HCT116 (cell line): ENCODE data around the gene CCR7. TPM values are rescaled to one million over a fixed set of nuclear protein-coding genes. Genes with fewer than 3 reads are reported as not detected.

ENCODE experiments used
- ATAC-seq: fragments of 200-7000 bp; cut with Tn5 transposase; 2 replicates; pipeline ENCODE4 v1.9.1; 2020; ENCODE audit warnings: mild to moderate bottlenecking, moderate library complexity
- BruUV-seq: library from RNA; stranded (reverse); fragments of 400-500 nt; replicated peaks from 2 replicates; lab custom pipeline; 2021; lab: Mats Ljungman, UMichigan
- CTCF ChIA-PET: fragments of 300-600 bp; sonication (Branson Sonifier 250); formaldehyde crosslinking; loops from one replicate; lab custom pipeline; 2021; ENCODE audit warnings: antibody characterized with exemption; lab: Charles Lee
- POLR2A ChIA-PET: fragments of 300-600, 350-600 bp; sonication (Branson Sonifier 250); formaldehyde crosslinking; loops from one replicate; lab custom pipeline; 2021; ENCODE audit warnings: antibody characterized with exemption; lab: Charles Lee
- RAD21 ChIA-PET, 2 experiments: fragments of 300-600 bp; sonication (Branson Sonifier 250); formaldehyde crosslinking; loops; one replicate each; lab custom pipeline; 2023; ENCODE audit warnings: low total read pairs in 2 of 2; ENCODE audit not compliant: uncharacterized antibody in 2 of 2, unreplicated experiment in 2 of 2, low non-redundant PET in 1 of 2; lab: Charles Lee
- DNase-seq: peaks from one replicate; pipeline ENCODE4 v3.0.0-alpha.2; 2010; ENCODE audit warnings: low read depth, low spot score
- H2AFZ ChIP-seq: fragments of 200-600 bp; shearing (Covaris generic), sonication (generic); 2 replicates; pipeline ENCODE4 v1.6.1; 2017; ENCODE audit warnings: low read depth, mixed run types, mixed read lengths, antibody characterized with exemption, low read length; ENCODE audit not compliant: poor library complexity, severe bottlenecking
- H3K27ac ChIP-seq: 2 replicates; pipeline ENCODE4 v1.5.1; 2012; ENCODE audit warnings: low read depth, low read length
- H3K27me3 ChIP-seq: fragments of 200-600 bp; sonication (generic); 2 replicates; pipeline ENCODE4 v1.6.1; 2016; ENCODE audit warnings: mixed run types, low read length, mixed read lengths; ENCODE audit not compliant: insufficient read depth
- H3K36me3 ChIP-seq, 2 experiments: fragments of 200-500 bp in 1 of 2; fragments of 200-600 bp in 1 of 2; sonication (Bioruptor generic) in 1 of 2; sonication (generic) in 1 of 2; 2 replicates each; pipeline versions ENCODE4 v1.5.1 to v1.6.1; 2014 to 2016; ENCODE audit warnings: low read length in 2 of 2, inconsistent platforms in 1 of 2, mixed read lengths in 1 of 2, mixed run types in 1 of 2; ENCODE audit not compliant: insufficient read depth in 2 of 2, control insufficient read depth in 1 of 2
- H3K4me1 ChIP-seq, 2 experiments: fragments of 200-600 bp in 1 of 2; sonication (generic) in 1 of 2; 2 replicates each; pipeline versions ENCODE4 v1.5.1 to v1.6.1; 2012 to 2017; ENCODE audit warnings: low read length in 2 of 2, inconsistent platforms in 1 of 2, mild to moderate bottlenecking in 1 of 2, mixed read lengths in 1 of 2, mixed run types in 1 of 2, moderate library complexity in 1 of 2; ENCODE audit not compliant: insufficient read depth in 2 of 2, control insufficient read depth in 1 of 2
- H3K4me2 ChIP-seq: fragments of 200-600 bp; sonication (generic); 2 replicates; pipeline ENCODE4 v1.6.1; 2017; ENCODE audit warnings: mixed run types, low read length, mixed read lengths
- H3K4me3 ChIP-seq, 2 experiments: fragments of 200-600 bp in 1 of 2; sonication (generic) in 1 of 2; replicated peaks in 1 of 2; 2 replicates each; pipeline ENCODE4 v1.5.1; 2011 to 2016; ENCODE audit warnings: low read length in 2 of 2, control low read depth in 1 of 2, low read depth in 1 of 2, mild to moderate bottlenecking in 1 of 2, mixed read lengths in 1 of 2, mixed run types in 1 of 2
- H3K79me2 ChIP-seq: fragments of 200-600 bp; sonication (generic); 2 replicates; pipeline ENCODE4 v1.6.1; 2017; ENCODE audit warnings: mild to moderate bottlenecking, mixed run types, low read length, moderate library complexity, mixed read lengths; ENCODE audit not compliant: insufficient read depth
- H3K9ac ChIP-seq: fragments of 200-600 bp; sonication (generic); 2 replicates; pipeline ENCODE4 v1.6.1; 2016; ENCODE audit warnings: low read length, mixed read lengths
- H3K9me2 ChIP-seq: fragments of 200-600 bp; sonication (generic), shearing (Covaris generic); 2 replicates; pipeline ENCODE4 v1.6.1; 2017; ENCODE audit warnings: mixed run types, mild to moderate bottlenecking, moderate library complexity; ENCODE audit not compliant: insufficient read depth
- H3K9me3 ChIP-seq, 2 experiments: fragments of 200-500 bp in 1 of 2; fragments of 200-600 bp in 1 of 2; sonication (Bioruptor generic) in 1 of 2; sonication (generic) in 1 of 2; 2 replicates each; pipeline ENCODE4 v1.6.1; 2014 to 2017; ENCODE audit warnings: low read length in 2 of 2, mixed read lengths in 2 of 2, inconsistent platforms in 1 of 2, low read depth in 1 of 2, mild to moderate bottlenecking in 1 of 2, mixed run types in 1 of 2, moderate library complexity in 1 of 2; ENCODE audit not compliant: control insufficient read depth in 1 of 2, insufficient read depth in 1 of 2
- H4K20me1 ChIP-seq: fragments of 200-600 bp; sonication (generic), shearing (Covaris generic); 2 replicates; pipeline ENCODE4 v1.6.1; 2017; ENCODE audit warnings: mixed run types, mild to moderate bottlenecking, moderate library complexity; ENCODE audit not compliant: insufficient read depth
- ATF3 ChIP-seq: IDR thresholded peaks from 2 replicates; pipeline ENCODE4 v1.6.1; 2012
- CBX3 ChIP-seq: IDR thresholded peaks from 2 replicates; pipeline ENCODE4 v1.6.1; 2012; ENCODE audit warnings: low read depth
- CEBPB ChIP-seq: IDR thresholded peaks from 2 replicates; pipeline ENCODE4 v1.6.1; 2012; ENCODE audit warnings: low read depth
- CTCF ChIP-seq, 3 experiments: fragments of 200-600 bp in 1 of 3; sonication (generic) in 1 of 3; IDR thresholded peaks in 2 of 3; conservative IDR thresholded peaks in 1 of 3; 2 replicates each; pipeline ENCODE4 v1.5.1; 2012 to 2017; ENCODE audit warnings: low read depth in 2 of 3, low read length in 2 of 3, antibody characterized with exemption in 1 of 3, borderline replicate concordance in 1 of 3, control low read depth in 1 of 3, mild to moderate bottlenecking in 1 of 3, mixed read lengths in 1 of 3, mixed run types in 1 of 3, moderate library complexity in 1 of 3; ENCODE audit not compliant: insufficient read depth in 1 of 3
- EGR1 ChIP-seq: IDR thresholded peaks from 2 replicates; pipeline ENCODE4 v1.6.1; 2012; ENCODE audit warnings: low read depth
- EZH2phosphoT487 ChIP-seq: fragments of 200-600 bp; IDR thresholded peaks from 2 replicates; pipeline ENCODE4 v1.6.1; 2018; ENCODE audit warnings: antibody characterized with exemption, borderline replicate concordance
- FOSL1 ChIP-seq: IDR thresholded peaks from 2 replicates; pipeline ENCODE4 v1.6.1; 2012; ENCODE audit warnings: low read depth
- MAX ChIP-seq: IDR thresholded peaks from 2 replicates; pipeline ENCODE4 v1.6.1; 2012
- POLR2A ChIP-seq: IDR thresholded peaks from 2 replicates; pipeline ENCODE4 v1.7.0; 2011; ENCODE audit warnings: borderline replicate concordance; ENCODE audit not compliant: insufficient read depth, insufficient read length; ENCODE audit errors: extremely low read depth
- REST ChIP-seq: IDR thresholded peaks from 2 replicates; pipeline ENCODE4 v1.6.1; 2012; ENCODE audit warnings: low read depth
- SIN3A ChIP-seq: IDR thresholded peaks from 2 replicates; pipeline ENCODE4 v1.6.1; 2012; ENCODE audit warnings: low read depth
- SP1 ChIP-seq: IDR thresholded peaks from 2 replicates; pipeline ENCODE4 v1.6.1; 2012; ENCODE audit warnings: low read depth
- TCF7L2 ChIP-seq: IDR thresholded peaks from 2 replicates; pipeline ENCODE4 v1.7.0; 2011; ENCODE audit warnings: borderline replicate concordance, inconsistent platforms; ENCODE audit not compliant: insufficient read depth, insufficient read length; ENCODE audit errors: extremely low read depth
- YY1 ChIP-seq: IDR thresholded peaks from 2 replicates; pipeline ENCODE4 v1.6.1; 2011; ENCODE audit warnings: low read length, low read depth, moderate library complexity, mild to moderate bottlenecking; ENCODE audit not compliant: insufficient replicate concordance; ENCODE audit errors: extremely low read depth
- ZBTB33 ChIP-seq: IDR thresholded peaks from 2 replicates; pipeline ENCODE4 v1.6.1; 2011; ENCODE audit warnings: mild to moderate bottlenecking, low read length, moderate library complexity; ENCODE audit not compliant: insufficient replicate concordance; ENCODE audit errors: extremely low read depth
- ZFX ChIP-seq: fragments of 450-650 bp; IDR thresholded peaks from 2 replicates; pipeline ENCODE4 v1.6.1; 2017
- ZNF274 ChIP-seq: fragments of 200-500 bp; sonication (Bioruptor generic); IDR thresholded peaks from 2 replicates; pipeline ENCODE4 v1.6.1; 2014; ENCODE audit warnings: mild to moderate bottlenecking, low read depth, low read length, inconsistent platforms
- intact Hi-C: fragments of 100-400 bp; cut with micrococcal nuclease; formaldehyde crosslinking; loops from 2 replicates; pipeline ENCODE4 v1.10.0; 2022
- total RNA-seq: library from RNA; stranded (reverse); gene quantifications from one replicate; pipeline ENCODE4 v1.2.1, GENCODE V29; 2021; ENCODE audit not compliant: unreplicated experiment

CCR7 gene
- total RNA-seq, 1 experiment from 2014 or later, result 0.69 TPM

GRCh38 chr17:40565769-40566409, 617 bp upstream of the CCR7 start:
- no peaks in the 10 kb centered on the region for H3K9me2 ChIP-seq
- no peak overlapping the region for H3K9ac ChIP-seq
- ChIA-PET RAD21 (no interaction called here), POLR2A (no interaction called here), CTCF (interaction anchor here (0.6 kb wide), 1 partner anchor 1101 kb away, joined by 6 read pairs; no protein-coding TSS in a partner anchor)
- H3K4me3 ChIP-seq, result no peak overlapping the region
- intact Hi-C loops, result no loop called here
- no TSS peak for BruUV-seq
- DNase-seq (no peak), ATAC-seq (no peak)
- TF ChIP-seq ZBTB33 (no peak), TCF7L2 (no peak), MAX (no peak), FOSL1 (no peak), CBX3 (no peak), ATF3 (no peak), ZFX (no peak), POLR2A (no peak), REST (no peak), ZNF274 (no peak), SIN3A (no peak), EGR1 (no peak), YY1 (no peak), CTCF (IDR thresholded peaks at IDR 0.05 in 2 of 3, conservative IDR thresholded peaks at IDR 0.05 in 1 of 3; ENCODE audit: borderline replicate concordance in 1 of 3, insufficient read depth in 1 of 3, low read depth in 2 of 3, low read length in 2 of 3) (no peak), CEBPB (no peak), SP1 (no peak), EZH2phosphoT487 (no peak)
- no peak overlapping the region for H3K27ac ChIP-seq
- H3K4me1 ChIP-seq, result peaks cover under 1 to 3% of the 10 kb centered on the region in 2 experiments; a peak in 3 of 4 replicates
- no peak overlapping the region for H2AFZ ChIP-seq
- H3K9me3 ChIP-seq, result no peaks in the 10 kb centered on the region
- no peaks in the 10 kb centered on the region for H3K36me3 ChIP-seq
- no peaks in the 10 kb centered on the region for H3K79me2 ChIP-seq
- no peaks in the 10 kb centered on the region for H3K27me3 ChIP-seq
- H3K4me2 ChIP-seq, result no peak overlapping the region
- H4K20me1 ChIP-seq, result no peaks in the 10 kb centered on the region
